Esophagus muscularis mucosa (tissue), 4 donors: ENCODE results near the gene IL4R.

ENCODE experiments used
- CTCF ChIP-seq, 3 experiments: fragments of 200-600 bp in 2 of 3; fragments of 450-650 bp in 1 of 3; sonication (generic) in 2 of 3; IDR thresholded peaks; one replicate each; pipeline ENCODE4 v1.5.1; 2017 to 2019; ENCODE audit warnings: antibody characterized with exemption in 3 of 3, mild to moderate bottlenecking in 2 of 3, moderate library complexity in 1 of 3
- EP300 ChIP-seq: sonication (generic); formaldehyde crosslinking; IDR thresholded peaks from one replicate; pipeline ENCODE4 v1.6.1; 2017; ENCODE audit warnings: antibody characterized with exemption
- POLR2A ChIP-seq: fragments of 450-650 bp; IDR thresholded peaks from one replicate; pipeline ENCODE4 v1.6.1; 2017; ENCODE audit warnings: antibody characterized with exemption, moderate library complexity, mild to moderate bottlenecking, low read depth

- TF ChIP-seq EP300, result no peak
- TF ChIP-seq POLR2A, result no peak
- TF ChIP-seq CTCF (IDR thresholded peaks at IDR 0.05), result no peak
These were observed 65.2 kb downstream of the IL4R start for GRCh38 chr16:27378871-27379481.
